Neuronal stem cell (in vitro differentiated cells): ENCODE measurements around the gene ATP5F1D.

Experiments
- DNase-seq: peaks from one replicate; pipeline ENCODE4 v3.0.0-alpha.2; 2013; ENCODE audit warnings: low spot score
- H2AFZ ChIP-seq: one replicate; pipeline ENCODE4 v1.6.1; 2013; ENCODE audit warnings: mild to moderate bottlenecking, low read length, inconsistent platforms
- H2AK5ac ChIP-seq: 2 replicates; pipeline ENCODE4 v1.6.1; 2013; ENCODE audit warnings: low read depth, mild to moderate bottlenecking, inconsistent platforms, low read length, moderate library complexity, mixed read lengths
- H2BK120ac ChIP-seq: 2 replicates; pipeline ENCODE4 v1.6.1; 2013; ENCODE audit warnings: low read depth, mild to moderate bottlenecking, inconsistent platforms, low read length, moderate library complexity, mixed read lengths
- H2BK12ac ChIP-seq: one replicate; pipeline ENCODE4 v1.6.1; 2013; ENCODE audit warnings: low read length, inconsistent platforms
- H2BK15ac ChIP-seq: 2 replicates; pipeline ENCODE4 v1.6.1; 2013; ENCODE audit warnings: mild to moderate bottlenecking, low read length, inconsistent platforms, mixed read lengths
- H2BK5ac ChIP-seq: one replicate; pipeline ENCODE4 v1.6.1; 2013; ENCODE audit warnings: inconsistent platforms, mild to moderate bottlenecking, low read length, moderate library complexity
- H3K14ac ChIP-seq: one replicate; pipeline ENCODE4 v1.6.1; 2013; ENCODE audit warnings: low read length, inconsistent platforms
- H3K18ac ChIP-seq: 2 replicates; pipeline ENCODE4 v1.6.1; 2013; ENCODE audit warnings: low read length, inconsistent platforms
- H3K23ac ChIP-seq: 2 replicates; pipeline ENCODE4 v1.6.1; 2013; ENCODE audit warnings: low read depth, mild to moderate bottlenecking, mixed read lengths, low read length, inconsistent platforms; ENCODE audit not compliant: poor library complexity
- H3K27ac ChIP-seq: replicated peaks from 3 replicates; pipeline ENCODE4 v1.5.1; 2013; ENCODE audit warnings: low read length, inconsistent platforms
- H3K27me3 ChIP-seq, 3 experiments: 2 replicates each; pipeline ENCODE4 v1.6.1; 2013; ENCODE audit warnings: low read length in 3 of 3, mild to moderate bottlenecking in 2 of 3, inconsistent platforms in 1 of 3, low read depth in 1 of 3, mixed read lengths in 1 of 3, moderate library complexity in 1 of 3; ENCODE audit not compliant: control insufficient read depth in 3 of 3, insufficient read depth in 3 of 3
- H3K36me3 ChIP-seq, 2 donors: replicated peaks in 1 of 2; 2 replicates each; pipeline ENCODE4 v1.6.1; 2013; ENCODE audit warnings: low read length in 2 of 2; ENCODE audit not compliant: control insufficient read depth in 2 of 2, insufficient read depth in 2 of 2
- H3K4ac ChIP-seq: 2 replicates; pipeline ENCODE4 v1.6.1; 2013; ENCODE audit warnings: inconsistent platforms, mild to moderate bottlenecking, low read length, moderate library complexity
- H3K4me1 ChIP-seq, 2 donors: 1 replicate in 1 of 2; 2 replicates in 1 of 2; pipeline ENCODE4 v1.6.1; 2013; ENCODE audit warnings: low read length in 2 of 2, low read depth in 1 of 2; ENCODE audit not compliant: control insufficient read depth in 2 of 2, insufficient read depth in 1 of 2
- H3K4me2 ChIP-seq: one replicate; pipeline ENCODE4 v1.6.1; 2013; ENCODE audit warnings: mild to moderate bottlenecking, low read length, inconsistent platforms; ENCODE audit not compliant: insufficient read depth, poor library complexity, severe bottlenecking
- H3K4me3 ChIP-seq, 2 donors: 2 replicates each; pipeline ENCODE4 v1.5.1; 2013; ENCODE audit warnings: low read length in 2 of 2, mild to moderate bottlenecking in 2 of 2, inconsistent platforms in 1 of 2, moderate library complexity in 1 of 2
- H3K79me1 ChIP-seq: one replicate; pipeline ENCODE4 v1.6.1; 2013; ENCODE audit warnings: low read depth, mild to moderate bottlenecking, inconsistent platforms, low read length, moderate library complexity
- H3K9ac ChIP-seq: one replicate; pipeline ENCODE4 v1.6.1; 2013; ENCODE audit warnings: mild to moderate bottlenecking, low read depth, low read length, inconsistent platforms; ENCODE audit not compliant: poor library complexity
- H3K9me3 ChIP-seq, 2 donors: replicated peaks in 1 of 2; 2 replicates each; pipeline versions ENCODE3 to v1.6.1; 2013; ENCODE audit warnings: low read length in 2 of 2, mild to moderate bottlenecking in 2 of 2, inconsistent platforms in 1 of 2, low read depth in 1 of 2, mixed read lengths in 1 of 2, moderate library complexity in 1 of 2; ENCODE audit not compliant: control insufficient read depth in 2 of 2, insufficient read depth in 1 of 2
- H4K8ac ChIP-seq: one replicate; pipeline ENCODE4 v1.6.1; 2013; ENCODE audit warnings: low read depth, mild to moderate bottlenecking, inconsistent platforms, low read length, moderate library complexity
- H4K91ac ChIP-seq: one replicate; pipeline ENCODE4 v1.6.1; 2013; ENCODE audit warnings: low read length, low read depth, mild to moderate bottlenecking, inconsistent platforms; ENCODE audit not compliant: poor library complexity
- WGBS, 2 donors: extraction: QIAGEN DNeasy Blood & Tissue Kit; methylation state at CpG; one replicate each; pipeline ENCODE4 v1.1.7; 2013; ENCODE audit warnings: missing lambda C conversion rate in 2 of 2, mixed read lengths in 1 of 2; ENCODE audit not compliant: insufficient read length in 2 of 2, insufficient replicate concordance in 1 of 2; ENCODE audit errors: extremely low coverage in 2 of 2; 5-methylcytosine and 5-hydroxymethylcytosine counted together

The ATP5F1D gene

DNA sequence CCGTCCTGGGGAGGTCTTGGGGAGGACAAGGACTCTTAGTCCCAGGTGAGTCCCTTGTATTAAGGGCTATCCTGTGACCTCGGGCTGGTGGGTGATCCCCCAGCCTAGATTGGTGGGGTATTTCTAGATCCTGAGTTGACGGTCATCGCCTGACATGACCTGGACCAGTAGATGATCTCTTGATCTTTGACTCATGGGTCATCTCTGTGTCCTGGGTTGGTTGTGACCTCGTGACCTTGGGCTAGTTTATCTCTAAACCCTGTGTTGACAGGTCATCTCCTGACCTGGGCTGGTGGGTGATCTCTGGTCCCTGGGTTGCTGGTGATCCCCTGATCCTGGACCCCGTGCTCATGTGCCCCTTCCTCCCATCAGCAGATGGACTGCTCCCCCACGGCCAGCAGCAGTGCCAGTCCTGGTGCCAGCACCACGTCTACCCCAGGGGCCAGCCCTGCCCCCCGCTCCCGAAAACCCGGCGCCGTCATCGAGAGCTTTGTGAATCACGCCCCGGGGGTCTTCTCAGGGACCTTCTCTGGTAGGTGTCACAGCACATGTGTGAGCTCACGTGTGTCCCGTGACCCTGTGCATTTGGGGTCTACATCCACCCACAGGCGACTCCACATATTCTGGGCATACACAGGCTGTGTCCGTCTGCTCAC is 13.1 kb downstream of the ATP5F1D start:
- H3K36me3 ChIP-seq: peaks cover 52 to 82% of the 10 kb centered on the region in 2 donors

DNA sequence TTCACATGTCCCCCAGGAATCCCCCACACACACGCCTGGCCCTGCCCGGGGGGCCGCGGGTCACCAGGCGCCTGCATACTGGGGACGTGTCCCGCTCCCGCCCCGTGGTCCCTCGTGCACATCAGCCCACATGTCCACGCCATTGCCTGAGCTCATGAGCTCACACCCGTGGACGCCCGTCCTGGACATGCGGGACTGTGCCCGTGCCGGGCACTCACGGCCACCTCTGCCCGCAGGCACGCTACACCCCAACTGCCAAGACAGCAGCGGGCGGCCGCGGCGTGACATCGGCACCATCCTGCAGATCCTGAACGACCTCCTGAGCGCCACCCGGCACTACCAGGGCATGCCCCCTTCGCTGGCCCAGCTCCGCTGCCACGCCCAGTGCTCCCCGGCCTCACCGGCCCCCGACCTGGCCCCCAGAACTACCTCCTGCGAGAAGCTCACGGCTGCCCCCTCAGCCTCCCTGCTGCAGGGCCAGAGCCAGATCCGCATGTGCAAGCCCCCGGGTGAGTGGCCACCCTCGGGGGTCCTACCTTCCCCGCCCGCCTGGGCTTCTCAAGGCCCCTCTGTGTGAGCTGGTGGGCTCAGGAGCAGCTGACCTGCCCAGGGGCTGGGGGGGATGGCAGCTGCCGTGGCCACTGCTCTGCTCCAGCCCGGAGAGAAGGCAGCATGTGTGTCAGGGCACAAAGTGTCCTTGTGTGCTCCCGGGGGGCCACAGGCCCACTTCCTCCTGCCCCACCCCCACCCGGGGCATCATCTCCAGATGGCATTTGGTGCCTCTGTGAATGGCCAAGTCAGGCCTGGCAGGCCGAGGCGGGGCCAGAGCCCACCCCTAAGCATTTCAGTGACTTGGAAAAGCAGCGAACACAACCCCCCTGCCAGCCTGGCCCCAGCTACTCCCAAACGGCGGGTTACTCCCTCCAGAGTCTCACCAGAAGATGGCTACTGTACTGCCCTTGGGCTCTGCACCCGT is 13.9 kb downstream of the ATP5F1D start:
- Histone ChIP-seq H2AFZ (no peak overlapping the region), H3K23ac (peak overlapping the region; percentile 91), H3K4me2 (no peak overlapping the region), H2BK5ac (no peak overlapping the region), H3K4me3 (no peak overlapping the region), H3K36me3 (peaks cover 52 to 82% of the 10 kb centered on the region in 2 donors), H3K18ac (no peak overlapping the region), H3K27me3 (no peaks in the 10 kb centered on the region), H3K14ac (no peak overlapping the region), H4K91ac (no peak overlapping the region), H2BK120ac (no peak overlapping the region), H3K79me1 (peaks cover 33% of the 10 kb centered on the region), H3K27ac (peak overlapping the region; percentile 54), H3K9me3 (no peaks in the 10 kb centered on the region), H3K4ac (no peak overlapping the region), H3K4me1 (peaks cover 21 to 47% of the 10 kb centered on the region in 2 donors), H3K9ac (peak overlapping the region; percentile 61), H2BK12ac (no peak overlapping the region), H2BK15ac (no peak overlapping the region), H2AK5ac (peak overlapping the region; percentile 19), H4K8ac (peak overlapping the region; percentile 23)
- no peak for DNase-seq
- WGBS, 2 donors: no CpG with 5 or more reads among the region's 52 CpGs

More for the DNA sequence above, 13.1 kb downstream of the ATP5F1D start:
- Histone ChIP-seq H2BK15ac (no peak overlapping the region), H3K27ac (peak overlapping the region; percentile 24), H2BK120ac (no peak overlapping the region), H3K14ac (no peak overlapping the region), H2AFZ (no peak overlapping the region), H3K4me3 (no peak overlapping the region), H2BK12ac (no peak overlapping the region), H3K4me2 (no peak overlapping the region), H3K9ac (peak overlapping the region; percentile 64), H2AK5ac (no peak overlapping the region), H3K4ac (no peak overlapping the region), H4K8ac (peak overlapping the region; percentile 23), H3K79me1 (peaks cover 29% of the 10 kb centered on the region), H3K23ac (peak overlapping the region; percentile 91), H4K91ac (no peak overlapping the region), H3K18ac (no peak overlapping the region), H2BK5ac (no peak overlapping the region), H3K4me1 (peaks cover 13 to 41% of the 10 kb centered on the region in 2 donors), H3K9me3 (no peaks in the 10 kb centered on the region), H3K27me3 (no peaks in the 10 kb centered on the region)
- DNase-seq: no peak
- WGBS, 2 donors: no CpG with 5 or more reads among the region's 20 CpGs

DNA sequence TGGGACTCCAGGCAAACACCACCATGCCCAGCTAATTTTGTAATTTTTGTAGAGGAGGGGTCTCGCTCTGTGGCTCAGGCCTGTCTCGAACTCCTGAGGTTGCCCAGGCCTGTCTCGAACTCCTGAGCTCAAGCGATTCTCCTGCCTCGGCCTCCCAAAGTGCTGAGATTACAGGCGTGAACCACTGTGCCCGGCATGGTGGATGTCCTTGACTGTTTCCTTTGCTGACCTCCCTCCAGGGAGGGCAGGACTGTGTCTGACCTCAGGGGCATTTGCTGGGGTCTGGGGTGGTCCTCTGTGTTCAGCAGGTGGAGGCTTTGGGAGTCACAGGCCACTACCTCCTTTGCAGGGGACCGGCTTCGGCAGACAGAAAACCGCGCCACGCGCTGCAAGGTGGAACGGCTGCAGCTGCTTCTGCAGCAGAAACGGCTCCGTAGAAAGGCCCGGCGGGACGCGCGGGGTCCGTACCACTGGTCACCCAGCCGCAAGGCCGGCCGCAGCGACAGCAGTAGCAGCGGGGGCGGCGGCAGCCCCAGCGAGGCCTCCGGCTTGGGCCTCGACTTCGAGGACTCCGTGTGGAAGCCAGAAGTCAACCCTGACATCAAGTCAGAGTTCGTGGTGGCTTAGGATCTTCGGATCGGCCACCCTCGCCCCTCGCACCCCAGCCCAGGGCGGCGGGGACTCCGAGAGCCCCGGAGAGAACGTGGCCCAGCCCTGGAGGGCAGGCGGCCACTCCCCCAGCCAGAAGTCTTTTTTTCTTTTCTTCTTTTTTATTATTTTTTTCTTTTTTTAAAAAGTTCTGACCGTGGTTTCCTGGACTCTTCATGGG is 15.3 kb downstream of the ATP5F1D start:
- Histone ChIP-seq H4K91ac (no peak overlapping the region), H3K4me2 (no peak overlapping the region), H3K23ac (peak overlapping the region; percentile 91), H4K8ac (no peak overlapping the region), H3K27me3 (no peaks in the 10 kb centered on the region), H3K27ac (peak overlapping the region; percentile 56), H3K4me1 (peaks cover 26 to 50% of the 10 kb centered on the region in 2 donors), H3K9me3 (no peaks in the 10 kb centered on the region), H3K18ac (no peak overlapping the region), H2AFZ (no peak overlapping the region), H3K14ac (no peak overlapping the region), H2BK15ac (no peak overlapping the region), H2BK12ac (no peak overlapping the region), H2AK5ac (no peak overlapping the region), H3K36me3 (peaks cover 45 to 74% of the 10 kb centered on the region in 2 donors), H3K9ac (no peak overlapping the region), H3K79me1 (peaks cover 34% of the 10 kb centered on the region), H3K4me3 (no peak overlapping the region), H2BK5ac (no peak overlapping the region), H2BK120ac (no peak overlapping the region), H3K4ac (no peak overlapping the region)
- no CpG with 5 or more reads among the region's 46 CpGs for WGBS, 2 donors
- DNase-seq: no peak
